ENCODE measurements around the gene C16orf54.

C16orf54 gene

DNA sequence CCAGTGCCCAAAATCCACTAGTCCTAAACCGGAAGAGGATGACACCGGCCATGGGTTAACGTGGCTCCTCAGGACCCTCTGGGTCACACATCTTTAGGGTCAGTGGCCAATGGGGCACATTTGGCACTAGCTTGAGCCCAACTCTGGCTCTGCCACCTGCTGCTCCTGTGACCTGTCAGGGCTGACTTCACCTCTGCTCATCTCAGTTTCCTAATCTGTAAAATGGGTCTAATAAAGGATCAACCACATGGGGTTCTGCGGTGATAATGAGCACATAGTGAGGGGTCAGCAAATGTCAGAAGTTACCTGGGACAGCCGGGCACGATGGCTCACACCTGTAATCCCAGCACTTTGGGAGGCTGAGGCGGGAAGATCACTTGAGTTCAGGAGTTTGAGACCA is 48.4 kb downstream of the C16orf54 start:
- TF ChIP-seq NFIC (IDR thresholded peaks at IDR 0.05) = no peak
- TF ChIP-seq, protein P1, sequence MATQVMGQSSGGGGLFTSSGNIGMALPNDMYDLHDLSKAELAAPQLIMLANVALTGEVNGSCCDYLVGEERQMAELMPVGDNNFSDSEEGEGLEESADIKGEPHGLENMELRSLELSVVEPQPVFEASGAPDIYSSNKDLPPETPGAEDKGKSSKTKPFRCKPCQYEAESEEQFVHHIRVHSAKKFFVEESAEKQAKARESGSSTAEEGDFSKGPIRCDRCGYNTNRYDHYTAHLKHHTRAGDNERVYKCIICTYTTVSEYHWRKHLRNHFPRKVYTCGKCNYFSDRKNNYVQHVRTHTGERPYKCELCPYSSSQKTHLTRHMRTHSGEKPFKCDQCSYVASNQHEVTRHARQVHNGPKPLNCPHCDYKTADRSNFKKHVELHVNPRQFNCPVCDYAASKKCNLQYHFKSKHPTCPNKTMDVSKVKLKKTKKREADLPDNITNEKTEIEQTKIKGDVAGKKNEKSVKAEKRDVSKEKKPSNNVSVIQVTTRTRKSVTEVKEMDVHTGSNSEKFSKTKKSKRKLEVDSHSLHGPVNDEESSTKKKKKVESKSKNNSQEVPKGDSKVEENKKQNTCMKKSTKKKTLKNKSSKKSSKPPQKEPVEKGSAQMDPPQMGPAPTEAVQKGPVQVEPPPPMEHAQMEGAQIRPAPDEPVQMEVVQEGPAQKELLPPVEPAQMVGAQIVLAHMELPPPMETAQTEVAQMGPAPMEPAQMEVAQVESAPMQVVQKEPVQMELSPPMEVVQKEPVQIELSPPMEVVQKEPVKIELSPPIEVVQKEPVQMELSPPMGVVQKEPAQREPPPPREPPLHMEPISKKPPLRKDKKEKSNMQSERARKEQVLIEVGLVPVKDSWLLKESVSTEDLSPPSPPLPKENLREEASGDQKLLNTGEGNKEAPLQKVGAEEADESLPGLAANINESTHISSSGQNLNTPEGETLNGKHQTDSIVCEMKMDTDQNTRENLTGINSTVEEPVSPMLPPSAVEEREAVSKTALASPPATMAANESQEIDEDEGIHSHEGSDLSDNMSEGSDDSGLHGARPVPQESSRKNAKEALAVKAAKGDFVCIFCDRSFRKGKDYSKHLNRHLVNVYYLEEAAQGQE (IDR thresholded peaks at IDR 0.05; ENCODE audit: low read depth) = no peak
- TF ChIP-seq EGR1 (IDR thresholded peaks at IDR 0.05) = no peak
- no peak for TF ChIP-seq ZBTB7A (IDR thresholded peaks at IDR 0.05; ENCODE audit: low read depth)
- TF ChIP-seq YY1 (IDR thresholded peaks at IDR 0.05; ENCODE audit: low read depth) = no peak
- TF ChIP-seq, protein P2, sequence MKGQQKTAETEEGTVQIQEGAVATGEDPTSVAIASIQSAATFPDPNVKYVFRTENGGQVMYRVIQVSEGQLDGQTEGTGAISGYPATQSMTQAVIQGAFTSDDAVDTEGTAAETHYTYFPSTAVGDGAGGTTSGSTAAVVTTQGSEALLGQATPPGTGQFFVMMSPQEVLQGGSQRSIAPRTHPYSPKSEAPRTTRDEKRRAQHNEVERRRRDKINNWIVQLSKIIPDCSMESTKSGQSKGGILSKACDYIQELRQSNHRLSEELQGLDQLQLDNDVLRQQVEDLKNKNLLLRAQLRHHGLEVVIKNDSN (IDR thresholded peaks at IDR 0.05) = no peak
- TF ChIP-seq TAF1 (IDR thresholded peaks at IDR 0.05; ENCODE audit: low read depth) = no peak
- no peak for TF ChIP-seq TCF12 (IDR thresholded peaks at IDR 0.05; ENCODE audit: low read depth)

DNA sequence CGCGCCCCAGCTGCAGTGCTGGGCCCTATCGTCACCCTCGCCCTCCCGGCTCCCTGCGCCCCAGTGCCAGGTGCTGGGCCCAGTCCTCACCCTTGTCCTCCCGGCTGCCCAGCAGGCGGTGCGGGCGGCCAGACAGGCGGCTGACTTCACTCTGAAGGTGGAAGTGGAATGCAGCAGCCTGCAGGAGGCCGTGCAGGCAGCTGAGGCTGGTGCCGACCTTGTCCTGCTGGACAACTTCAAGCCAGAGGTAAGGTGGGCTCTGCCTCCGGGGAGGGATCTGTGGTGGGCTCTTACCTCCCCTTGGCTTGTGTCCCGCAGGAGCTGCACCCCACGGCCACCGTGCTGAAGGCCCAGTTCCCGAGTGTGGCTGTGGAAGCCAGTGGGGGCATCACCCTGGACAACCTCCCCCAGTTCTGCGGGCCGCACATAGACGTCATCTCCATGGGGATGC is 48.9 kb downstream of the C16orf54 start:
- TF ChIP-seq, protein P3, sequence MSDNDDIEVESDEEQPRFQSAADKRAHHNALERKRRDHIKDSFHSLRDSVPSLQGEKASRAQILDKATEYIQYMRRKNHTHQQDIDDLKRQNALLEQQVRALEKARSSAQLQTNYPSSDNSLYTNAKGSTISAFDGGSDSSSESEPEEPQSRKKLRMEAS (IDR thresholded peaks at IDR 0.05) = no peak
- TF ChIP-seq EP300 (IDR thresholded peaks at IDR 0.05; ENCODE audit: borderline replicate concordance) (no peak), FOXM1 (IDR thresholded peaks at IDR 0.05; ENCODE audit: borderline replicate concordance, low read depth) (no peak), YY1 (IDR thresholded peaks at IDR 0.05; ENCODE audit: low read depth) (no peak), RAD21 (IDR thresholded peaks at IDR 0.05; ENCODE audit: low read depth) (no peak), CEBPB (IDR thresholded peaks at IDR 0.05) (no peak), TCF12 (IDR thresholded peaks at IDR 0.05; ENCODE audit: low read depth) (no peak), CREB1 (IDR thresholded peaks at IDR 0.05; ENCODE audit: low read depth) (no peak), ZBTB7A (IDR thresholded peaks at IDR 0.05; ENCODE audit: low read depth) (no peak), EGR1 (IDR thresholded peaks at IDR 0.05) (no peak), TAF1 (IDR thresholded peaks at IDR 0.05; ENCODE audit: low read depth) (no peak), NFIC (IDR thresholded peaks at IDR 0.05) (no peak), TEAD4 (IDR thresholded peaks at IDR 0.05) (no peak)
- TF ChIP-seq, protein P1 (IDR thresholded peaks at IDR 0.05; ENCODE audit: low read depth) = no peak
- TF ChIP-seq, protein P2 (IDR thresholded peaks at IDR 0.05) = no peak

DNA sequence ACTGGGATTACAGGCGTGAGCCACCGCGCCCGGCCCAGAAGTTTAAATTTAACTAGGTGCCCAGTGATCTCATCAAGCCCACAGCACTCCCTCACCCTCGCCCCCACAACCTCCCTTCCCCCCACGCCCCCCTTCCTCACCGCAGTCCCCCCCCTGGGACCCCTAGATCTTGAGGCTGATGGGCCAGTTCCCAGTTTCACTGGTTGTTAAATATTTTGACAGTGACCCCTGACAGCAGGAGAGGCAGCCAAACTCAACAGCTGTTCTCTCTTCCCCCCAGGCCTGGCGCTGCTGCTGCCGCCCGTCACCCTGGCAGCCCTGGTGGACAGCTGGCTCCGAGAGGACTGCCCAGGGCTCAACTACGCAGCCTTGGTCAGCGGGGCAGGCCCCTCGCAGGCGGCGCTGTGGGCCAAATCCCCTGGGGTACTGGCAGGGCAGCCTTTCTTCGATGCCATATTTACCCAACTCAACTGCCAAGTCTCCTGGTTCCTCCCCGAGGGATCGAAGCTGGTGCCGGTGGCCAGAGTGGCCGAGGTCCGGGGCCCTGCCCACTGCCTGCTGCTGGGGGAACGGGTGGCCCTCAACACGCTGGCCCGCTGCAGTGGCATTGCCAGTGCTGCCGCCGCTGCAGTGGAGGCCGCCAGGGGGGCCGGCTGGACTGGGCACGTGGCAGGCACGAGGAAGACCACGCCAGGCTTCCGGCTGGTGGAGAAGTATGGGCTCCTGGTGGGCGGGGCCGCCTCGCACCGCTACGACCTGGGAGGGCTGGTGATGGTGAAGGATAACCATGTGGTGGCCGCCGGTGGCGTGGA is 51.2 kb downstream of the C16orf54 start:
- TF ChIP-seq TCF12 (IDR thresholded peaks at IDR 0.05; ENCODE audit: low read depth) (no peak), CEBPB (IDR thresholded peaks at IDR 0.05) (no peak), TAF1 (IDR thresholded peaks at IDR 0.05; ENCODE audit: low read depth) (no peak), NFIC (IDR thresholded peaks at IDR 0.05) (no peak), FOXM1 (IDR thresholded peaks at IDR 0.05; ENCODE audit: borderline replicate concordance, low read depth) (no peak), ZBTB7A (IDR thresholded peaks at IDR 0.05; ENCODE audit: low read depth) (no peak), YY1 (IDR thresholded peaks at IDR 0.05; ENCODE audit: low read depth) (no peak), EGR1 (IDR thresholded peaks at IDR 0.05) (no peak)
- TF ChIP-seq, protein P2 (IDR thresholded peaks at IDR 0.05) = no peak
- TF ChIP-seq, protein P1 (IDR thresholded peaks at IDR 0.05; ENCODE audit: low read depth) = no peak

Measured in Ishikawa (cell line).